Natural killer cell (primary cell): ENCODE results near the gene IP6K1. TPM values are rescaled to one million over a fixed set of nuclear protein-coding genes. Genes with fewer than 3 reads are reported as not detected.
A peak's percentile ranks its signal among the peaks of the same experiment; 100 is the strongest.

Experiments
- ATAC-seq, 3 donors: fragments of 150-1000 bp in 2 of 3; fragments of 200-7000 bp in 1 of 3; cut with Tn5 transposase; 1 replicate in 1 of 3; 2 replicates in 2 of 3; pipeline ENCODE4 v1.10.0; 2021; ENCODE audit warnings: mild to moderate bottlenecking in 2 of 3, moderate library complexity in 2 of 3
- DNase-seq, 2 donors: peaks; one replicate each; pipeline versions ENCODE4 v3.0.0 to v3.0.0-alpha.2; 2013 to 2021; ENCODE audit warnings: mixed read lengths in 1 of 2
- H3K27ac ChIP-seq: one replicate; pipeline ENCODE4 v1.5.1; 2013; ENCODE audit warnings: mild to moderate bottlenecking, low read length
- H3K27me3 ChIP-seq: one replicate; pipeline ENCODE4 v1.6.1; 2013; ENCODE audit warnings: low read length; ENCODE audit not compliant: control insufficient read depth, insufficient read depth
- H3K36me3 ChIP-seq: one replicate; pipeline ENCODE4 v1.6.1; 2013; ENCODE audit warnings: low read length; ENCODE audit not compliant: control insufficient read depth, insufficient read depth
- H3K4me1 ChIP-seq: one replicate; pipeline ENCODE4 v1.6.1; 2013; ENCODE audit warnings: low read length; ENCODE audit not compliant: control insufficient read depth, insufficient read depth
- H3K4me3 ChIP-seq: one replicate; pipeline ENCODE4 v1.5.1; 2013; ENCODE audit warnings: low read length
- H3K9me3 ChIP-seq: one replicate; pipeline ENCODE4 v1.6.1; 2013; ENCODE audit warnings: low read length; ENCODE audit not compliant: control insufficient read depth, insufficient read depth
- H3K27ac Mint-ChIP-seq, 2 donors: one replicate each; pipeline ENCODE4 v1.8.0; 2022; ENCODE audit warnings: mild to moderate bottlenecking in 2 of 2, mixed read lengths in 2 of 2, moderate library complexity in 1 of 2
- H3K27me3 Mint-ChIP-seq, 2 donors: one replicate each; pipeline ENCODE4 v1.8.0; 2022; ENCODE audit warnings: low read depth in 2 of 2, mixed read lengths in 2 of 2
- H3K36me3 Mint-ChIP-seq: one replicate; pipeline ENCODE4 v1.8.0; 2022; ENCODE audit warnings: mixed read lengths
- H3K4me1 Mint-ChIP-seq, 2 donors: one replicate each; pipeline ENCODE4 v1.8.0; 2022; ENCODE audit warnings: mixed read lengths in 2 of 2
- H3K4me3 Mint-ChIP-seq: one replicate; pipeline ENCODE4 v1.8.0; 2022; ENCODE audit warnings: mild to moderate bottlenecking, moderate library complexity, mixed read lengths
- H3K9me3 Mint-ChIP-seq, 2 donors: one replicate each; pipeline ENCODE4 v1.8.0; 2022; ENCODE audit warnings: mixed read lengths in 2 of 2
- WGBS: methylation state at CpG from one replicate; pipeline ENCODE4 v1.1.7; 2013; ENCODE audit warnings: missing lambda C conversion rate; ENCODE audit not compliant: insufficient coverage; 5-methylcytosine and 5-hydroxymethylcytosine counted together
- intact Hi-C: fragments of 100-400 bp; cut with micrococcal nuclease; formaldehyde crosslinking; loops from one replicate; pipeline ENCODE4 v1.14.2; 2022
- total RNA-seq, 4 donors: library from RNA; stranded (reverse); fragments of 120-200 nt in 1 of 4; gene quantifications; one replicate each; pipeline versions ENCODE4 v1.2.3 to v1.2.4, GENCODE V29; 2013 to 2022
- TF ChIP-seq, protein P1 (sequence below): fragments of 200-600 bp; IDR thresholded peaks from one replicate; pipeline ENCODE4 v1.8.0; 2022; ENCODE audit warnings: antibody characterized with exemption

The IP6K1 gene
- total RNA-seq, 3 donors from 2014 or later (not counting 1 experiment from before 2014, with no cell fraction given), result 53.7 to 68.7 (median 57.9) TPM

DNA sequence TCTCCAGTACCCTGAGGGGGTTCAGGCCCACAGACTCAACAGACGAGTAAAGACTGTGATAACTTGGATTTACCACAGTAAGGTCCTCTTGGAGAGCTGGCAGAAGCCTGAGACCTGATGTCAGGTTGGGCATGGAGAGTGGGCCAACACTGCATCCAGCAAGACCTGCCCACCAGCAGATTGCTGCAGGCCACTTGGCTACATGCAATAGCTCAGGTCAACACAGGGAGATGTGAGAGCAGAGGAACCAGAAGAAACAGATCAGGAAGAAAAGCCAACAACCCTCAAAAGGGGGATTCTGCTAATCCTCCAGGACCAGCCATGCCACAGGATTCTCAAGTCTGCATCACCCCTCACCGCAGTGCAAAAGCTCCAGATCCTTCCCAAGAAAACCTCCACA, 1.7 kb upstream of the IP6K1 start:
- Histone ChIP-seq H3K4me1 (peaks cover 28% of the 10 kb centered on the region), H3K27me3 (no peaks in the 10 kb centered on the region), H3K36me3 (peaks cover 2% of the 10 kb centered on the region), H3K4me3 (no peak overlapping the region), H3K27ac (no peak overlapping the region), H3K9me3 (no peaks in the 10 kb centered on the region)
- Mint-ChIP-seq H3K27ac (no peak overlapping the region), H3K4me1 (peaks cover 16 to 18% of the 10 kb centered on the region in 2 donors), H3K27me3 (peaks cover 0 to 5% of the 10 kb centered on the region in 2 donors), H3K4me3 (no peak overlapping the region), H3K36me3 (no peaks in the 10 kb centered on the region), H3K9me3 (no peaks in the 10 kb centered on the region)
- ATAC-seq (no peak), DNase-seq (no peak)
- intact Hi-C loops, result no loop called here
- 97% methylated on average over 2 of the region's 2 CpGs for WGBS
- TF ChIP-seq, protein P1, sequence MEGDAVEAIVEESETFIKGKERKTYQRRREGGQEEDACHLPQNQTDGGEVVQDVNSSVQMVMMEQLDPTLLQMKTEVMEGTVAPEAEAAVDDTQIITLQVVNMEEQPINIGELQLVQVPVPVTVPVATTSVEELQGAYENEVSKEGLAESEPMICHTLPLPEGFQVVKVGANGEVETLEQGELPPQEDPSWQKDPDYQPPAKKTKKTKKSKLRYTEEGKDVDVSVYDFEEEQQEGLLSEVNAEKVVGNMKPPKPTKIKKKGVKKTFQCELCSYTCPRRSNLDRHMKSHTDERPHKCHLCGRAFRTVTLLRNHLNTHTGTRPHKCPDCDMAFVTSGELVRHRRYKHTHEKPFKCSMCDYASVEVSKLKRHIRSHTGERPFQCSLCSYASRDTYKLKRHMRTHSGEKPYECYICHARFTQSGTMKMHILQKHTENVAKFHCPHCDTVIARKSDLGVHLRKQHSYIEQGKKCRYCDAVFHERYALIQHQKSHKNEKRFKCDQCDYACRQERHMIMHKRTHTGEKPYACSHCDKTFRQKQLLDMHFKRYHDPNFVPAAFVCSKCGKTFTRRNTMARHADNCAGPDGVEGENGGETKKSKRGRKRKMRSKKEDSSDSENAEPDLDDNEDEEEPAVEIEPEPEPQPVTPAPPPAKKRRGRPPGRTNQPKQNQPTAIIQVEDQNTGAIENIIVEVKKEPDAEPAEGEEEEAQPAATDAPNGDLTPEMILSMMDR, result no peak

DNA sequence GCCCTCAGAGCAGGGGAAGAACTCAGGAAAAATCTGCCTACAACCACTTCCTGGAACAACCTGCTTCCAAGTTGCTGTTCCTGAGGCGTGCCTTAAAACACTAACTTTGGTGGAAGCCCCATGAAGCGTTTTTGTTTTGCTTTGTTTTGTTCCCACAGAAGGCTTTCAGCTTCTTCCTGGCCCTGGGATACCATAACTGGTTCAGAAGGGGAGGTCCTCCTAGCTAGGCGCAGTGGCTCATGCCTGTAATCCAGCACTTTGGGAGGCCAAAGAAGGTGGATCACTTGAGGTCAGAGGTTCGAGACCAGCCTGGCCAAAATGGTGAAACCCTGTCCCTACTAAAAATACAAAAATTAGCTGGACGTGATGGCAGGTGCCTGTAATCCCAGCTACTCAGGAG, 1.2 kb upstream of the IP6K1 start:
- Mint-ChIP-seq H3K4me3 (peak overlapping the region; percentile 59), H3K27ac (peak overlapping the region; percentile 97 to 98)
- ATAC-seq, result no peak

DNA sequence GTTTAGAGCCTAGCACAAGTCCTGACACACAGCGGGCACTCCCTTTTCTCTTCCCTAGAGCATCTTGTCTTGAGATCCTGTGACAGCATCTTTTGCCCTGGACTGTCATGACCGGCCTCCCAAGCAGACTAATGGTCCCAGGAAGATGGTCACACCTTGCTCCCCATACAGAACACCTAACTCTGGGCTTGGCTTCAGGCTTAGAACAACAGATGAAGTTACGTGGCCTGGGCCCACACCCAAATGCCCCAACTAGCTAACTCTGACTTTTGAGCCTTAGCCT, 781 bp upstream of the IP6K1 start:
- H3K27ac ChIP-seq, result peak overlapping the region; percentile 94
- intact Hi-C loops, result loop anchor here (2.0 kb wide), 1 partner anchor 16 kb away; the partner anchor contains the start of gene INKA1
- 54% methylated on average over 3 of the region's 3 CpGs for WGBS
- TF ChIP-seq, protein P1, result no peak
- peak overlapping the region; percentile 92 for H3K4me3 Mint-ChIP-seq
- DNase-seq (no peak), ATAC-seq (no peak)
- H3K4me1 ChIP-seq, result peaks cover 32% of the 10 kb centered on the region
- H3K4me1 Mint-ChIP-seq, result peaks cover 18 to 20% of the 10 kb centered on the region in 2 donors
- no peaks in the 10 kb centered on the region for H3K9me3 ChIP-seq
- H3K9me3 Mint-ChIP-seq, result no peaks in the 10 kb centered on the region
- peak overlapping the region; percentile 97 to 98 for H3K27ac Mint-ChIP-seq
- H3K36me3 ChIP-seq, result peaks cover 2% of the 10 kb centered on the region
- H3K27me3 ChIP-seq, result no peaks in the 10 kb centered on the region
- no peaks in the 10 kb centered on the region for H3K36me3 Mint-ChIP-seq
- H3K27me3 Mint-ChIP-seq, result peaks cover 0 to 5% of the 10 kb centered on the region in 2 donors
- peak overlapping the region; percentile 65 for H3K4me3 ChIP-seq

More for the DNA sequence above, 1.2 kb upstream of the IP6K1 start:
- no peaks in the 10 kb centered on the region for H3K27me3 ChIP-seq
- H3K27ac ChIP-seq, result no peak overlapping the region
- peaks cover 2% of the 10 kb centered on the region for H3K36me3 ChIP-seq
- no peaks in the 10 kb centered on the region for H3K9me3 ChIP-seq
- intact Hi-C loops, result loop anchor here (2.0 kb wide), 1 partner anchor 15 kb away; the partner anchor contains the start of gene INKA1
- H3K27me3 Mint-ChIP-seq, result peaks cover 0 to 5% of the 10 kb centered on the region in 2 donors
- H3K4me3 ChIP-seq, result no peak overlapping the region
- H3K4me1 ChIP-seq, result peaks cover 28% of the 10 kb centered on the region
- H3K9me3 Mint-ChIP-seq, result no peaks in the 10 kb centered on the region
- peaks cover 16 to 18% of the 10 kb centered on the region in 2 donors for H3K4me1 Mint-ChIP-seq
- DNase-seq, result no peak
- H3K36me3 Mint-ChIP-seq, result no peaks in the 10 kb centered on the region
- TF ChIP-seq, protein P1, result no peak
- WGBS, result 87% methylated on average over 5 of the region's 5 CpGs
